Measurements from ENCODE around the gene KRTAP4-11.
"Not testable (repeated sequence)": the region's sequence is repeated elsewhere in the genome, so short reads cannot be mapped to it uniquely, and the experiment has no call there.

KRTAP4-11 gene

DNA sequence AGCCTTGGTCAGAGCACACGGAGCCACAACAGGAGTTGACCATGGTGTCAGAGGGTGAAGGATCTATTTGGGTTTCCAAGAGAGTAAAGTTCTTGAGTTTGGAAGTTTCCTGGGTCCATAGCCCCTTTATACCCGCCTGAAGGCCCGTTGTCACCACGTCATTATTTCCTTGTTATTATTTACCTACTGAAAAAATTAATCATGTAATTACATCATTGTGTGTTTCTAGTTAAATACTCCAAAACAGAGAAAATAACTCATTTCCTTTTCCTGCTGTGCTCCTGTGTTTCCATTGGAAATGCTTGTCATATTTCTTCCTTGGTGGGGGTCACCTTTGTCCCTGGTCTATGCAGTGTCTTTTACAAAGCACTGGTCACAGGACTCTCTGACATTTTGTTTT, 20.1 kb downstream of the KRTAP4-11 start, which contains the start of gene KRTAP4-8:
KRTAP4-8 (minus strand) TSS at position 101 of the 400 bp plus-strand sequence; CDS start at position 43, 58 bp downstream.
- TF ChIP-seq GATA3 (IDR thresholded peaks at IDR 0.05; ENCODE audit: low read depth, low read length) (no peak), GATA2 (IDR thresholded peaks at IDR 0.05; ENCODE audit: low read depth, low read length) (no peak)

- TF ChIP-seq GATA3 (IDR thresholded peaks at IDR 0.05; ENCODE audit: low read depth, low read length) (no peak), GATA2 (IDR thresholded peaks at IDR 0.05; ENCODE audit: low read depth, low read length) (no peak)
These were observed 22.1 kb downstream of the KRTAP4-11 start for GRCh38 chr17:41096055-41096454.

GRCh38 chr17:41084100-41084856, 33.9 kb downstream of the KRTAP4-11 start, which contains the start of gene KRTAP4-7:
KRTAP4-7 (plus strand) TSS chr17:41084150; CDS start chr17:41084207, 57 bp downstream.
- TF ChIP-seq GATA3, GATA2 (IDR thresholded peaks at IDR 0.05; ENCODE audit: low read depth, low read length): not testable (repeated sequence)

DNA sequence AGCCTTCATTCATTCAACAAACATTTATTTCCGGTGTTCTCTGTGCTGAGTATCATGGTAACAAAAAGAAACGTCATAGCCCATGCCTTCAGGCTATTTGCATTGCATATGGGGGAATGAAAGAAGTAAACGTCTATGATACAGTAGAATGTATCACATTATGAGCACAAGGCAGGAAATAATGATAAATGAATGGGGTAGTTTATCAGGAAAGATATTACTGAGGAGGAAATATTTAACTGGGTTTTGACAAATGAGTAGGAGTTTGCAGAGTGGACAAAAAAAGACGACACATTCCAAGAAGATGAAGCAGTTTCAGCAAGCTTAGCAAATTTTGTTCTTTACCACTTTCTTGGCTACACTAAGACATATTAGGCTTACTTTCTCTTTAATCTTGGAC, 35.5 kb downstream of the KRTAP4-11 start:
- no peak for TF ChIP-seq GATA2 (IDR thresholded peaks at IDR 0.05; ENCODE audit: low read depth, low read length)
- TF ChIP-seq GATA3 (IDR thresholded peaks at IDR 0.05; ENCODE audit: low read depth, low read length) = no peak

DNA sequence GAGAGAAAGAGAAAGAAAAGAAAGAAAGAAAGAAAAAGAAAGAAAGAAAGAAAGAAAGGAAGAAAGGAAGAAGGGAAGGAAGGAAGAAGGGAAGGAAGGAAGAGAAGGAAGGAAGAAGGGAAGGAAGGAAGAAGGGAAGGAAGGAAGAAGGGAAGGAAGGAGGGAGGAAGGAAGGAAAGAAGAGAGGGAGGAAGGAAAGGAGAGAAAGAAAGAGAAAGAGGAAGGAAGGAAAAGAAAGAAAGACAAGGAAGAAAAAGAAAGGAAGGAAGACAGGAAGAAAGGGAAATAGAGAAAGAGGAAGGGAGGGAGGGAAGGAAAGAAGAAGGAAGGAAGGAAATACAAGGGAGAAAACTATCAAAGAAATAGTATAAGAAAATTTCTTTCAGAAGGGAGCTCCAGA, 41.4 kb downstream of the KRTAP4-11 start:
- TF ChIP-seq GATA3 (IDR thresholded peaks at IDR 0.05; ENCODE audit: low read depth, low read length) = no peak

- no peak for TF ChIP-seq GATA2 (IDR thresholded peaks at IDR 0.05; ENCODE audit: low read depth, low read length)
- no peak for TF ChIP-seq GATA3 (IDR thresholded peaks at IDR 0.05; ENCODE audit: low read depth, low read length)
These were observed 44.5 kb downstream of the KRTAP4-11 start for GRCh38 chr17:41073676-41074075.

DNA sequence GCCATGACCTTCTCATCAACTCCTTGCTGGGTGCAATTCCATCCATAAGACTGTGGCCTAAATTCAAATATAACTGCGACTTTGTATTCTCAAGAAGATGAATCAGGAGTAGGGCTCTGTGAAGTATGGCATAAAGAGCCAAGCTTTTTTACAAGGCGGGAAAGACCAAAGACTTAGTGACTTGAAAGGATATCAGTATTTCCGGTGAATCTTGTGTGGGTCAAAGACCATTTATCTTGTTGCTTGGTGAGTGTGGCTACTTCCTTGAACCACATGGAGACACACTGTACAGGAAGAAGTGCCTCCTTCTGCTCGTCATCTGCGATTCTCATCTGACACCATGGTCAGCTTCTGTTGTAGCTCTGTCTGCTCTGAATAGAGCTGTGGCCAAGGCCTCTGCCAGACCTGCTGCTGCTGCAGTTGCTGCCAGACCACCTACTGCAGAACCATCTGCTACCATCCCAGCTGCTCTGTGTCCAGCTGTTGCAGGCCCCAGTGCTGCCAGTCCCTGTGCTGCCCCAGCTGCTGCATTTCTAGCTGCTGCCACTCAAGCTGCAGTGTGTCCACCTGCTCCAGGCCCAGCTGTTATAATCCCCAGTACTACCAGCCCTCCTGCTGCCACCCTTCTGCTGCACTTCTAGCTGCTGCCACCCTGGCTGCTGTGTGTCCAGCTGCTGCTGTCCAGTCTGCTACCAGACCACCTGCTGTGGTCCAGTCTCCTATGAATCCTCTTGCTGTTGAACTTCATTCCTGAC, 46.4 kb downstream of the KRTAP4-11 start:
- TF ChIP-seq GATA3 (IDR thresholded peaks at IDR 0.05; ENCODE audit: low read depth, low read length) (no peak), GATA2 (IDR thresholded peaks at IDR 0.05; ENCODE audit: low read depth, low read length) (no peak)

DNA sequence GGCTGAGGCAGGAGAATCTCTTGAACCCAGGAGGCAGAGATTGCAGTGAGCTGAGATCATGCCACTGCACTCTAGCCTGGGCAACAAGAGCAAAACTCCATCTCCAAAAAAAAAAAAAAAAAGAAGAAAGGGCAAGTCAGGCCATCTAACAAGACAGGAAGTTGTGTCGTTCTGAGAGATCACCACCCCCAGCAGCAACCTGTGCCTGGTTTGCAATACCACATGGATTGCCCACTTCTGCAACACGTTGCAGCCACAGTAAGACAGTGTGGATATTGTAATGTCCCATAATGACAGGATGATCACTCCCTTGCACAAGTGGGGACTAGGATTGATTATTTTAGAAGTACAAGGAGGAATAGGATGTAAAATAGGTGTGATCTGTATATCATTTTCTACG, 49.1 kb downstream of the KRTAP4-11 start:
- TF ChIP-seq GATA2 (IDR thresholded peaks at IDR 0.05; ENCODE audit: low read depth, low read length) (no peak), GATA3 (IDR thresholded peaks at IDR 0.05; ENCODE audit: low read depth, low read length) (no peak)

GRCh38 chr17:41067281-41067680, 50.9 kb downstream of the KRTAP4-11 start:
- TF ChIP-seq GATA3 (IDR thresholded peaks at IDR 0.05; ENCODE audit: low read depth, low read length) (no peak), GATA2 (IDR thresholded peaks at IDR 0.05; ENCODE audit: low read depth, low read length) (no peak)

All from SH-SY5Y (cell line).